K562 (cell line): ENCODE results near the gene TRNAU1AP. TPM values are rescaled to one million over a fixed set of nuclear protein-coding genes. Genes with fewer than 3 reads are reported as not detected.

Experiments
- BDP1 ChIP-seq: IDR thresholded peaks from 3 replicates; pipeline ENCODE4 v1.6.1; 2011; ENCODE audit not compliant: insufficient read length, insufficient read depth
- CLOCK ChIP-seq: fragments of 250-450 bp; sonication (Bioruptor Pico); IDR thresholded peaks from 2 replicates; pipeline ENCODE4 v1.4.0; 2020; ENCODE audit warnings: mild to moderate bottlenecking, moderate library complexity, borderline replicate concordance
- ETV6 ChIP-seq, 3 experiments: fragments of 150-350 bp in 1 of 3; sonication (generic) in 1 of 3; formaldehyde crosslinking in 1 of 3; IDR thresholded peaks; 2 replicates each; pipeline versions ENCODE4 v1.6.1 to v1.8.0; 2014 to 2022; ENCODE audit warnings: borderline replicate concordance in 2 of 3, low read depth in 2 of 3, antibody characterized with exemption in 1 of 3, low read length in 1 of 3, mild to moderate bottlenecking in 1 of 3, missing genetic modification reagents in 1 of 3
- GMEB1 ChIP-seq: fragments of 250-450 bp; sonication (Bioruptor Pico); IDR thresholded peaks from 2 replicates; pipeline ENCODE4 v1.4.0; 2020; ENCODE audit warnings: mild to moderate bottlenecking
- HBP1 ChIP-seq: fragments of 450-650 bp; formaldehyde crosslinking; IDR thresholded peaks from 2 replicates; pipeline ENCODE4 v1.4.0; 2022; ENCODE audit warnings: missing genetic modification characterization
- HMGXB4 ChIP-seq: sonication (generic); formaldehyde crosslinking; IDR thresholded peaks from 2 replicates; pipeline ENCODE4 v1.8.1; 2023; ENCODE audit warnings: mild to moderate bottlenecking, missing genetic modification reagents
- NFATC3 ChIP-seq: fragments of 450-650 bp; IDR thresholded peaks from 2 replicates; pipeline ENCODE4 v1.6.1; 2017; ENCODE audit warnings: mild to moderate bottlenecking
- POLR2AphosphoS5 ChIP-seq: IDR thresholded peaks from 2 replicates; pipeline ENCODE4 v1.6.1; 2011; ENCODE audit warnings: mild to moderate bottlenecking, low read depth, low read length, moderate library complexity; ENCODE audit not compliant: control insufficient read depth, insufficient read depth
- SIRT6 ChIP-seq: IDR thresholded peaks from one replicate; pipeline ENCODE4 v1.6.1; 2012; ENCODE audit warnings: low read depth, mild to moderate bottlenecking, control low read depth, inconsistent platforms, low read length, moderate library complexity
- SMAD1 ChIP-seq: fragments of 150-350 bp; IDR thresholded peaks from 2 replicates; pipeline ENCODE4 v1.6.1; 2014; ENCODE audit warnings: low read length, low read depth; ENCODE audit not compliant: partially characterized antibody
- SREBF1 ChIP-seq: fragments of 150-350 bp; IDR thresholded peaks from 2 replicates; pipeline ENCODE4 v1.6.1; 2014; ENCODE audit warnings: antibody characterized with exemption, low read depth, low read length, borderline replicate concordance
- TCF3 ChIP-seq: sonication (generic); formaldehyde crosslinking; IDR thresholded peaks from 2 replicates; pipeline ENCODE4 v1.4.0; 2020; ENCODE audit warnings: mild to moderate bottlenecking, missing genetic modification reagents
- TEAD4 ChIP-seq, 2 experiments: sonication (generic) in 1 of 2; formaldehyde crosslinking in 1 of 2; IDR thresholded peaks; 2 replicates each; pipeline versions ENCODE4 v1.6.1 to v1.8.0; 2012 to 2022; ENCODE audit warnings: borderline replicate concordance in 1 of 2, inconsistent platforms in 1 of 2, low read length in 1 of 2, mild to moderate bottlenecking in 1 of 2, missing genetic modification reagents in 1 of 2
- ZNF316 ChIP-seq: fragments of 450-650 bp; IDR thresholded peaks from 2 replicates; pipeline ENCODE4 v1.6.1; 2016
- ZNF507 ChIP-seq: conservative IDR thresholded peaks from 2 replicates; pipeline ENCODE4 v1.6.1; 2017; ENCODE audit warnings: missing genetic modification characterization, missing compliant biosample characterization
- ZNF740 ChIP-seq, 3 experiments: fragments of 200-800 bp in 1 of 3; sonication (Bioruptor generic) in 1 of 3; sonication (generic) in 1 of 3; formaldehyde crosslinking in 1 of 3; IDR thresholded peaks; 2 replicates each; pipeline versions ENCODE4 v1.6.1 to v1.8.0; 2016 to 2022; ENCODE audit warnings: mild to moderate bottlenecking in 2 of 3, missing compliant biosample characterization in 2 of 3, missing genetic modification characterization in 2 of 3, missing genetic modification reagents in 1 of 3
- polyA plus RNA-seq, 8 experiments: library from polyadenylated mRNA; depleted of rRNA in 4 of 8; stranded (reverse) in 5 of 8; unstranded in 3 of 8; fragments of >200 nt; fragmentation: Nextera tagmentation in 2 of 8; fragmentation: Illumina TruSeq in 1 of 8; extraction: Ambion mirVana in 2 of 8; extraction: Trizol in 1 of 8; gene quantifications; 2 replicates each; pipeline versions ENCODE4 v1.2.1 to v1.2.3, GENCODE V29; 2011 to 2014; ENCODE audit warnings: inconsistent platforms in 1 of 8, missing spikeins in 1 of 8
- total RNA-seq, 7 experiments: library from RNA; depleted of rRNA in 6 of 7; stranded (reverse); fragments of >200 nt in 6 of 7; fragmentation: Illumina TruSeq in 2 of 7; extraction: Trizol in 2 of 7; gene quantifications; 2 replicates each; pipeline versions ENCODE4 v1.2.1 to v1.2.3, GENCODE V29; 2011 to 2021; ENCODE audit warnings: low replicate concordance in 1 of 7
- TF ChIP-seq, protein P1 (sequence below): sonication (generic); formaldehyde crosslinking; IDR thresholded peaks from 2 replicates; pipeline ENCODE4 v1.8.0; 2023; ENCODE audit warnings: mild to moderate bottlenecking, missing genetic modification reagents

The TRNAU1AP gene
- total and polyA plus RNA-seq, 9 of the 15 experiments (the other 6 are each of a cell fraction or from before 2014, with no cell fraction given) = 34.9 to 110 (median 46.3) TPM

- TF ChIP-seq GMEB1 (CRISPR knock-in tag) (no peak), ZNF507 (tag) (no peak), NFATC3 (no peak), ZNF316 (no peak), TCF3 (CRISPR knock-in tag) (no peak), HMGXB4 (CRISPR knock-in tag) (no peak), SIRT6 (peak; percentile 82), HBP1 (CRISPR knock-in tag) (peak; percentile 26; the same call in 1 of the 2 replicates), ETV6 (IDR thresholded peaks at IDR 0.05; ENCODE audit: borderline replicate concordance in 1 of 2, low read depth in 2 of 2, low read length in 1 of 2) (no peak), ETV6 (CRISPR knock-in tag; IDR thresholded peaks at IDR 0.05; ENCODE audit: borderline replicate concordance) (no peak), POLR2AphosphoS5 (peak; percentile 92), SREBF1 (no peak), ZNF740 (CRISPR knock-in tag; IDR thresholded peaks at IDR 0.05) (no peak), ZNF740 (tag; IDR thresholded peaks at IDR 0.05) (no peak), CLOCK (CRISPR knock-in tag) (no peak), BDP1 (no peak), SMAD1 (no peak), TEAD4 (IDR thresholded peaks at IDR 0.05; ENCODE audit: low read length) (no peak), TEAD4 (CRISPR knock-in tag; IDR thresholded peaks at IDR 0.05; ENCODE audit: borderline replicate concordance) (no peak)
- TF ChIP-seq, protein P1, sequence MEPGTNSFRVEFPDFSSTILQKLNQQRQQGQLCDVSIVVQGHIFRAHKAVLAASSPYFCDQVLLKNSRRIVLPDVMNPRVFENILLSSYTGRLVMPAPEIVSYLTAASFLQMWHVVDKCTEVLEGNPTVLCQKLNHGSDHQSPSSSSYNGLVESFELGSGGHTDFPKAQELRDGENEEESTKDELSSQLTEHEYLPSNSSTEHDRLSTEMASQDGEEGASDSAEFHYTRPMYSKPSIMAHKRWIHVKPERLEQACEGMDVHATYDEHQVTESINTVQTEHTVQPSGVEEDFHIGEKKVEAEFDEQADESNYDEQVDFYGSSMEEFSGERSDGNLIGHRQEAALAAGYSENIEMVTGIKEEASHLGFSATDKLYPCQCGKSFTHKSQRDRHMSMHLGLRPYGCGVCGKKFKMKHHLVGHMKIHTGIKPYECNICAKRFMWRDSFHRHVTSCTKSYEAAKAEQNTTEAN = no peak
Measured at GRCh38 chr1:28508435-28508754, 44.5 kb upstream of the TRNAU1AP start (continued).
